Lower leg skin (tissue), 3 donors: Measurements from ENCODE around the gene PLEKHA6.

Experiments used
- CTCF ChIP-seq, 3 donors: fragments of 450-650 bp; IDR thresholded peaks; one replicate each; pipeline ENCODE4 v1.5.1; 2016; ENCODE audit warnings: antibody characterized with exemption in 3 of 3, mild to moderate bottlenecking in 3 of 3, moderate library complexity in 2 of 3
- POLR2A ChIP-seq, 2 donors: fragments of 450-650 bp; IDR thresholded peaks; one replicate each; pipeline ENCODE4 v1.6.1; 2016 to 2017; ENCODE audit warnings: antibody characterized with exemption in 2 of 2, mild to moderate bottlenecking in 1 of 2, moderate library complexity in 1 of 2

GRCh38 chr1:204404629-204405028, 44.9 kb upstream of the PLEKHA6 start:
- TF ChIP-seq CTCF (IDR thresholded peaks at IDR 0.05): no peak
- no peak for TF ChIP-seq POLR2A (IDR thresholded peaks at IDR 0.05)
